K562 (cell line): ENCODE data around the gene MBOAT1. TPM values are rescaled to one million over a fixed set of nuclear protein-coding genes. Genes with fewer than 3 reads are reported as not detected.

Source experiments
- ARID1B ChIP-seq: fragments of 450-650 bp; IDR thresholded peaks from 2 replicates; pipeline ENCODE4 v1.6.1; 2016; ENCODE audit warnings: antibody characterized with exemption, mild to moderate bottlenecking, inconsistent platforms
- ATF3 ChIP-seq, 2 experiments: fragments of 450-650 bp in 1 of 2; sonication (generic) in 1 of 2; formaldehyde crosslinking in 1 of 2; IDR thresholded peaks in 1 of 2; conservative IDR thresholded peaks in 1 of 2; 2 replicates each; pipeline versions ENCODE4 v1.6.1 to v1.8.1; 2016 to 2023; ENCODE audit warnings: mild to moderate bottlenecking in 2 of 2, moderate library complexity in 2 of 2, inconsistent platforms in 1 of 2, missing genetic modification reagents in 1 of 2
- CBX5 ChIP-seq: IDR thresholded peaks from 2 replicates; pipeline ENCODE4 v1.6.1; 2014; ENCODE audit warnings: low read depth, borderline replicate concordance
- CXXC5 ChIP-seq: fragments of 250-450 bp; sonication (Bioruptor Pico); IDR thresholded peaks from 2 replicates; pipeline ENCODE4 v1.8.0; 2022; ENCODE audit warnings: inconsistent platforms, mild to moderate bottlenecking, moderate library complexity
- DMBX1 ChIP-seq: fragments of 250-450 bp; sonication (Bioruptor Pico); IDR thresholded peaks from 2 replicates; pipeline ENCODE4 v1.8.0; 2022; ENCODE audit warnings: inconsistent platforms, mild to moderate bottlenecking, moderate library complexity, borderline replicate concordance
- DPF2 ChIP-seq: fragments of 450-650 bp; IDR thresholded peaks from 2 replicates; pipeline ENCODE4 v1.6.1; 2016
- EHMT2 ChIP-seq: fragments of 450-650 bp; IDR thresholded peaks from 2 replicates; pipeline ENCODE4 v1.6.1; 2018; ENCODE audit warnings: antibody characterized with exemption
- ELF4 ChIP-seq: fragments of 450-650 bp; formaldehyde crosslinking; IDR thresholded peaks from 2 replicates; pipeline ENCODE4 v1.4.0; 2022; ENCODE audit warnings: missing genetic modification characterization
- ERF ChIP-seq: fragments of 450-650 bp; formaldehyde crosslinking; IDR thresholded peaks from 2 replicates; pipeline ENCODE4 v1.4.0; 2020; ENCODE audit warnings: mild to moderate bottlenecking, mixed read lengths
- ETV5 ChIP-seq: sonication (generic); formaldehyde crosslinking; IDR thresholded peaks from 2 replicates; pipeline ENCODE4 v1.4.0; 2020; ENCODE audit warnings: low read depth, mild to moderate bottlenecking, missing genetic modification reagents
- FOS ChIP-seq: IDR thresholded peaks from 3 replicates; pipeline ENCODE4 v1.6.1; 2011; ENCODE audit not compliant: insufficient read length; ENCODE audit errors: extremely low read depth
- FOSL1 ChIP-seq: fragments of 200-800 bp; sonication (Bioruptor generic); conservative IDR thresholded peaks from 2 replicates; pipeline ENCODE4 v1.6.1; 2016; ENCODE audit warnings: missing genetic modification characterization, missing compliant biosample characterization
- HDAC1 ChIP-seq, 2 experiments: fragments of 450-650 bp; IDR thresholded peaks; 2 replicates each; pipeline ENCODE4 v1.6.1; 2016 to 2017; ENCODE audit warnings: inconsistent platforms in 1 of 2, mild to moderate bottlenecking in 1 of 2, moderate library complexity in 1 of 2
- JUND ChIP-seq, 2 experiments: IDR thresholded peaks; 2 replicates in 1 of 2; 3 replicates in 1 of 2; pipeline ENCODE4 v1.6.1; 2011; ENCODE audit warnings: borderline replicate concordance in 2 of 2, low read depth in 2 of 2, low read length in 2 of 2, improper control_type of control experiment in 1 of 2, missing biosample characterization in 1 of 2, missing genetic modification characterization in 1 of 2, missing genetic modification reagents in 1 of 2
- NFXL1 ChIP-seq: fragments of 450-650 bp; formaldehyde crosslinking; IDR thresholded peaks from 2 replicates; pipeline ENCODE4 v1.4.0; 2021; ENCODE audit warnings: mild to moderate bottlenecking
- POLR3A ChIP-seq: IDR thresholded peaks from 2 replicates; pipeline ENCODE4 v1.6.1; 2011; ENCODE audit warnings: borderline replicate concordance, mild to moderate bottlenecking, moderate library complexity; ENCODE audit not compliant: insufficient read length, insufficient read depth; ENCODE audit errors: extremely low read depth
- RBFOX2 ChIP-seq: fragments of 200-400 bp; formaldehyde crosslinking; IDR thresholded peaks from 2 replicates; pipeline ENCODE4 v1.6.1; 2017; ENCODE audit warnings: low read depth, mild to moderate bottlenecking, low read length, moderate library complexity
- SMARCA4 ChIP-seq: fragments of 450-650 bp; IDR thresholded peaks from 2 replicates; pipeline ENCODE4 v1.6.1; 2016
- SMARCE1 ChIP-seq: fragments of 450-650 bp; IDR thresholded peaks from 2 replicates; pipeline ENCODE4 v1.7.1; 2016; ENCODE audit warnings: mild to moderate bottlenecking
- ZC3H4 ChIP-seq: sonication (generic); formaldehyde crosslinking; IDR thresholded peaks from 2 replicates; pipeline ENCODE4 v1.9.0; 2021; ENCODE audit warnings: missing genetic modification reagents, borderline replicate concordance
- ZKSCAN3 ChIP-seq: fragments of 250-450 bp; sonication (Bioruptor Pico); IDR thresholded peaks from 2 replicates; pipeline ENCODE4 v1.4.0; 2020
- ZNF146 ChIP-seq: IDR thresholded peaks from one replicate; pipeline ENCODE4 v1.6.1; 2018; ENCODE audit warnings: missing compliant biosample characterization; ENCODE audit not compliant: unreplicated experiment
- ZNF263 ChIP-seq: sonication (generic); formaldehyde crosslinking; IDR thresholded peaks from 2 replicates; pipeline ENCODE4 v1.8.0; 2022; ENCODE audit warnings: mild to moderate bottlenecking, missing genetic modification reagents, borderline replicate concordance
- polyA plus RNA-seq, 8 experiments: library from polyadenylated mRNA; depleted of rRNA in 4 of 8; stranded (reverse) in 5 of 8; unstranded in 3 of 8; fragments of >200 nt; fragmentation: Nextera tagmentation in 2 of 8; fragmentation: Illumina TruSeq in 1 of 8; extraction: Ambion mirVana in 2 of 8; extraction: Trizol in 1 of 8; gene quantifications; 2 replicates each; pipeline versions ENCODE4 v1.2.1 to v1.2.3, GENCODE V29; 2011 to 2014; ENCODE audit warnings: inconsistent platforms in 1 of 8, missing spikeins in 1 of 8
- total RNA-seq, 7 experiments: library from RNA; depleted of rRNA in 6 of 7; stranded (reverse); fragments of >200 nt in 6 of 7; fragmentation: Illumina TruSeq in 2 of 7; extraction: Trizol in 2 of 7; gene quantifications; 2 replicates each; pipeline versions ENCODE4 v1.2.1 to v1.2.3, GENCODE V29; 2011 to 2021; ENCODE audit warnings: low replicate concordance in 1 of 7
- TF ChIP-seq, protein P1 (sequence below): sonication (generic); formaldehyde crosslinking; IDR thresholded peaks from 2 replicates; pipeline ENCODE4 v1.9.0; 2022; ENCODE audit warnings: mild to moderate bottlenecking, missing genetic modification reagents
- TF ChIP-seq, protein P2 (sequence below): fragments of 450-650 bp; formaldehyde crosslinking; IDR thresholded peaks from 2 replicates; pipeline ENCODE4 v1.4.0; 2022; ENCODE audit warnings: missing genetic modification characterization

Gene MBOAT1
- total and polyA plus RNA-seq, 9 of the 15 experiments (the other 6 are each of a cell fraction or from before 2014, with no cell fraction given): 0.13 to 16.5 (median 10.3) TPM

GRCh38 chr6:20205722-20206161 lies 6.5 kb downstream of the MBOAT1 start (continued):
- TF ChIP-seq NFXL1 (0 out of 2 replicates have a peak, but pooled peaks have one; percentile 25), CBX5 (no peak), FOSL1 (tag) (peak; percentile 60), FOS (peak; percentile 7), DMBX1 (CRISPR knock-in tag) (peak; percentile 75; the same call in 1 of the 2 replicates), ELF4 (CRISPR knock-in tag) (peak; percentile 66; the same call in 1 of the 2 replicates), ARID1B (peak; percentile 60), ZNF146 (CRISPR knock-in tag) (no peak), SMARCE1 (peak; percentile 69), ERF (CRISPR knock-in tag) (0 out of 2 replicates have a peak, but pooled peaks have one; percentile 39), SMARCA4 (peak; percentile 80), CXXC5 (CRISPR knock-in tag) (peak; percentile 19; the same call in 1 of the 2 replicates), JUND (IDR thresholded peaks at IDR 0.05; ENCODE audit: borderline replicate concordance, low read depth, low read length) (peak; percentile 82), JUND (tag; IDR thresholded peaks at IDR 0.05; ENCODE audit: borderline replicate concordance, low read depth, low read length) (peak; percentile 40; the same call in 1 of the 3 replicates), EHMT2 (peak; percentile 34; the same call in 1 of the 2 replicates), ZKSCAN3 (CRISPR knock-in tag) (no peak), ZNF263 (0 out of 2 replicates have a peak, but pooled peaks have one; percentile 18), RBFOX2 (peak; percentile 39; the same call in 1 of the 2 replicates), DPF2 (peak; percentile 61), ATF3 (IDR thresholded peaks at IDR 0.05) (peak; percentile 77), ATF3 (CRISPR knock-in tag; conservative IDR thresholded peaks at IDR 0.05) (no peak), POLR3A (no peak), HDAC1 (IDR thresholded peaks at IDR 0.05) (no peak), ETV5 (CRISPR knock-in tag) (0 out of 2 replicates have a peak, but pooled peaks have one; percentile 37), ZC3H4 (CRISPR knock-in tag) (0 out of 2 replicates have a peak, but pooled peaks have one; percentile 22)
- TF ChIP-seq, protein P1, sequence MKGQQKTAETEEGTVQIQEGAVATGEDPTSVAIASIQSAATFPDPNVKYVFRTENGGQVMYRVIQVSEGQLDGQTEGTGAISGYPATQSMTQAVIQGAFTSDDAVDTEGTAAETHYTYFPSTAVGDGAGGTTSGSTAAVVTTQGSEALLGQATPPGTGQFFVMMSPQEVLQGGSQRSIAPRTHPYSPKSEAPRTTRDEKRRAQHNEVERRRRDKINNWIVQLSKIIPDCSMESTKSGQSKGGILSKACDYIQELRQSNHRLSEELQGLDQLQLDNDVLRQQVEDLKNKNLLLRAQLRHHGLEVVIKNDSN: peak; percentile 54
- TF ChIP-seq, protein P2, sequence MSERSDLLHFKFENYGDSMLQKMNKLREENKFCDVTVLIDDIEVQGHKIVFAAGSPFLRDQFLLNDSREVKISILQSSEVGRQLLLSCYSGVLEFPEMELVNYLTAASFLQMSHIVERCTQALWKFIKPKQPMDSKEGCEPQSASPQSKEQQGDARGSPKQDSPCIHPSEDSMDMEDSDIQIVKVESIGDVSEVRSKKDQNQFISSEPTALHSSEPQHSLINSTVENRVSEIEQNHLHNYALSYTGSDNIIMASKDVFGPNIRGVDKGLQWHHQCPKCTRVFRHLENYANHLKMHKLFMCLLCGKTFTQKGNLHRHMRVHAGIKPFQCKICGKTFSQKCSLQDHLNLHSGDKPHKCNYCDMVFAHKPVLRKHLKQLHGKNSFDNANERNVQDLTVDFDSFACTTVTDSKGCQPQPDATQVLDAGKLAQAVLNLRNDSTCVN (CRISPR knock-in tag): peak; percentile 72; the same call in 1 of the 2 replicates
